Stimulated activated naive CD8-positive, alpha-beta T cell treated with anti-CD3 and anti-CD28 coated beads, Interleukin-15, Interleukin-2, amounts not matched to agents 100 ng/mL and 50 ng/mL, for 24 hours (primary cell): ENCODE measurements around the gene KSR2.

ENCODE experiments used
- H3K27ac Mint-ChIP-seq: one replicate; pipeline ENCODE4 v1.8.0; 2021; ENCODE audit warnings: mild to moderate bottlenecking, mixed read lengths
- H3K27me3 Mint-ChIP-seq: one replicate; pipeline ENCODE4 v1.8.0; 2021; ENCODE audit warnings: mixed read lengths
- H3K36me3 Mint-ChIP-seq: one replicate; pipeline ENCODE4 v1.8.0; 2021; ENCODE audit warnings: low read depth, mixed read lengths
- H3K4me1 Mint-ChIP-seq: one replicate; pipeline ENCODE4 v1.8.0; 2021; ENCODE audit warnings: low read depth, mixed read lengths
- H3K4me3 Mint-ChIP-seq: one replicate; pipeline ENCODE4 v1.8.0; 2021; ENCODE audit warnings: mild to moderate bottlenecking, mixed read lengths
- H3K9me3 Mint-ChIP-seq: one replicate; pipeline ENCODE4 v1.8.0; 2021; ENCODE audit warnings: mixed read lengths

The KSR2 gene

DNA sequence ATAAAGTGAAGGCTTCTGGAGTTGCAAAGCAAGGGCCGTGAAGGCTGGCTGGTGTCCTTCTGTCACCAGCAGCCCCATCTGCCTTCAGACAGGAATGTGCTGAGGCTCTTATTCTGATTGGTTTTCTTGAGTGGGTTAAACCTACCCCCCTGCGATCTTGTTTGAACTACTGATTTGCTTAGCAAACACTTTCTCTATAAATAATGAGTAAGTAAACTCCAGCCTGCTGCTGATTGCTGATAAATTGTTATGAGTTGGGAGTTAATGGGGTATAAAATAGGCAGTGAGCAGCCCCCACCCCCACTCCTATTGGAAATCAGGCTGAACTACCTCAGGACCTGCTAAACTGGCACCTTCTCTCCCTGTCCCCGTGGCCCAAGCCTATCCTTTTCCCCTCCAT is 461.2 kb downstream of the KSR2 start:
- no peaks in the 10 kb centered on the region for H3K9me3 Mint-ChIP-seq

DNA sequence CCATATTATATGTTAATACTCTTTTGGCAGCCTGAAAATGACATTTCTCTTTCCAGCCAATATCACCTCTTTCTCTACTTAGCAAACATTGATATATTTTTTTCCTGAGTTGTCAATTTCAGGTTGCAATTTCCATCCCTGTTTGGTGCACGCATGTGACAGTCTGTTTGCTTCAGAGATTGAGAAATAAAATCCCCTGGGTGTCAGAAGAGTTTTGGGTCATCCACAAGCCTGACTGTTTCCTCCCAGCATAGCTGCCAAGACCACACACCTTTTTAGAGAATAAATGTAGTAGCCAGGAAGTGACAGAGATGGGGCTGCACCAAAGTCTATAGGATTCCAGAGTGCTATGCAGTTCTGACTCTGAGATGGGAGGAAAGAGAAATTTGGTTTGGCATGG is 462.5 kb downstream of the KSR2 start:
- Mint-ChIP-seq H3K36me3 (no peaks in the 10 kb centered on the region), H3K4me3 (no peak overlapping the region), H3K27ac (no peak overlapping the region), H3K9me3 (no peaks in the 10 kb centered on the region), H3K27me3 (peaks cover 5% of the 10 kb centered on the region), H3K4me1 (no peaks in the 10 kb centered on the region)

More for the DNA sequence above, 461.2 kb downstream of the KSR2 start:
- H3K27ac Mint-ChIP-seq = no peak overlapping the region
- peaks cover 5% of the 10 kb centered on the region for H3K27me3 Mint-ChIP-seq
- H3K4me3 Mint-ChIP-seq = no peak overlapping the region
- no peaks in the 10 kb centered on the region for H3K36me3 Mint-ChIP-seq
- H3K4me1 Mint-ChIP-seq = no peaks in the 10 kb centered on the region

DNA sequence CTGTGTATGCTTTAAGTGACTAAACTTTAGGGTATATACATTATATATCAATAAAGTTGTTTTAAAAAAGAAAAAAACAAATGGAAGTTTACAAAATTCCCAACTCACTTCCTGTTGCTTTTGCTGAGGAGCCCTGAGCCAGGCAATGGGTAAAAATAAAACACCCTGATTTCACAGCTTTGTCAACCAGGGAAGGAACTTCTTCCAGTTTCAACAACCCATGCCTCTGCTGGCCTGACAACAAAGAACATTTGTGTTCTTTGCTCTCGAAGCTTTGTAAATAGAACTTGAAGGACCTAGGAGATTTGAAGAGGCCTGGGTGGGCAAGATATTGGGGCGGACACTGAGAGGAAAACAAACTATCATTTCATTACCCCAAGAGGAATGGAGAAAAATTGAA is 466.2 kb downstream of the KSR2 start:
- H3K27ac Mint-ChIP-seq = no peak overlapping the region
- H3K27me3 Mint-ChIP-seq = peaks cover 5% of the 10 kb centered on the region
- H3K4me1 Mint-ChIP-seq = no peaks in the 10 kb centered on the region
- no peaks in the 10 kb centered on the region for H3K9me3 Mint-ChIP-seq
- no peaks in the 10 kb centered on the region for H3K36me3 Mint-ChIP-seq
- H3K4me3 Mint-ChIP-seq = no peak overlapping the region

DNA sequence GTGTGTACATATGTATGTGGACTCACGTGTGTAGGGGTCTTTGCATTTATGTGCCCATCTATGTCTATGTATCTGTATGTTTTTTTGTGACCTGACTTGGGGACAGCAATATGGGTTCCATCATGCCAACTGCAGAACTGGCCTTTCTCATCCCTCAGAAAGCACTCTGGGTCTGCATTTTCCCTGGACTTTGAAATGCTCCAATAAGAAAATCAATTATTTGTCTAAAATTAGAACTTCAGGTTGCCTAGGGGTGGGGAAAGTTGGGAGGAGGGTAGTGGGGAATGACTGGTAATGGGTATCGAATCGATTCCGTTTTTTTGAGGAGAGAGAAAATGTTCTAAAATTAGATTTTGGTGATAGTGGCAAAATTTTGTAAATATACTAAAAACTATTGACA is 466.6 kb downstream of the KSR2 start:
- Mint-ChIP-seq H3K27ac (no peak overlapping the region), H3K4me3 (no peak overlapping the region), H3K9me3 (no peaks in the 10 kb centered on the region)

DNA sequence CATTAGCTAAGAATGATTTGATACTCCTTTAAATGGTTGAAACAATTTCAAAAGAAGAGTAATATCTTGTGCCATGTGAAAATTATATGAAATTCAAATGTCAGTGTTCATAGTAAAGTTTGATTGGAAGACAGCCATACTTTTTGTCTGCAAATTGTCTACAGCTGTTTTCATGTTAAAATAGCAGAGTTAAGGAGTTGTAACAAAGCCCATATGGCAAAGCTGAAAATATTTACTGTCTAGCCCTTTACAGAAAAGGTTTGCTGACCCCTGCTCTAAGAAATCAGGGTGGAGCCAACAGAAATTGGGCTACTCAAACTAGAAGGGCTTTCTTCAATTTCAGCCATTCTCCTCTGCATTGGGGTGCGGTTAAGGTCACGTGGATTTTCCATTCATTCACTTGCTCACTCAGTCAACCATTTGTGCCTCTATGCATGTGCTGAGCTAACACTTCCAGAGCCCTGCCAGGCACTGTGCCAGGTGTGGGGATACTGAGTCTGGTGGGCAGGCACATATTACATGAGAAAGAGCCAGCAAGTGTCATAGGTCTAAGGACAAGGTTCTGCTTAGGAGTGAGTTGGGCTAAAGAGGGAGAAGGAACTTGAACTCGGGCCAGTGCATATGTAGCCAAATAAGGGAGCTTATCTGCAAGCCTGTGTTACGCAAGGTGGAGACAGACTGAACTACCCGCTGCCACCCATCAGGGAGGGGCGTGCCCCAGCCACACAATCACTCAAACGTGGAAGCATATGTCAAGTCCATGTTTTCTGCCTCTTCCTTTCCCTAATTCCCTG is 467.5 kb downstream of the KSR2 start:
- H3K4me3 Mint-ChIP-seq = no peak overlapping the region
- H3K36me3 Mint-ChIP-seq = no peaks in the 10 kb centered on the region
- no peaks in the 10 kb centered on the region for H3K9me3 Mint-ChIP-seq
- no peak overlapping the region for H3K27ac Mint-ChIP-seq
- no peaks in the 10 kb centered on the region for H3K4me1 Mint-ChIP-seq
- H3K27me3 Mint-ChIP-seq = peaks cover 5% of the 10 kb centered on the region

More for the DNA sequence above, 466.6 kb downstream of the KSR2 start:
- H3K4me1 Mint-ChIP-seq = no peaks in the 10 kb centered on the region
- no peaks in the 10 kb centered on the region for H3K36me3 Mint-ChIP-seq
- H3K27me3 Mint-ChIP-seq = peaks cover 5% of the 10 kb centered on the region

DNA sequence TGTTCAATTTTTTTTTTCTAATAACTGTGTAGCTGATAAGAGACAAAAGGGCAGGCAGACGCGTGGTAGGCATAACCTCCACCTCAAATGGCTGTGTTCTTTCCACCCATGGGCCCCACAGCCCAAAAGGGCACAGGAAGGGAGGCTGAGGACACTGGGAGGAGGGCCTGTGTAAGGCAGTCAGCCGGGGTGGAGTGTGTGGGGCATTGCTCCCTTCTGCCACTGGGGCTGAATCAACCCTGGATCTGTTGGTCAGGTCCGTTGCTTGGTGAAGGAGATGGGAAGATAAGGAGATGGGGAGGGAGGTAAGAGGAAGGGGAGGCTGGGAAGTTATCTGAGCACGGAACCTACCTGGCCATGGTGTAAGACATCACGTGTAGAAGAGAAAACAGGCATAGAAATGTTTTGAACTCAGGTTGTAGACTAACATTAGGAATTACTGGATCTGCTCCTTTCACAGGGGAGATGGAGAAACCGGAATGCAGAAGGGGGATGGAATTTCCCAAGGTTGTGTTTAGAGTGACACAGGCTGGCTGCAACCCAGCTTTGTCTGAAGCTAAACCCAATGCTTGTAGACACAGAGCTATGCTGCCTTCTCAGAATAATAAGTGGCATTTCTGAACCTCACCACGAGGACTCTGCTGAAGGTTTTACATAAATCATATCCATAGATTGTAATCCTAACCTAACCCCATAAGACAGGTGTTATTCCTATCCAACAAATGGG is 468.9 kb downstream of the KSR2 start:
- Mint-ChIP-seq H3K27ac (no peak overlapping the region), H3K36me3 (no peaks in the 10 kb centered on the region), H3K9me3 (no peaks in the 10 kb centered on the region), H3K27me3 (no peaks in the 10 kb centered on the region), H3K4me3 (no peak overlapping the region), H3K4me1 (no peaks in the 10 kb centered on the region)

DNA sequence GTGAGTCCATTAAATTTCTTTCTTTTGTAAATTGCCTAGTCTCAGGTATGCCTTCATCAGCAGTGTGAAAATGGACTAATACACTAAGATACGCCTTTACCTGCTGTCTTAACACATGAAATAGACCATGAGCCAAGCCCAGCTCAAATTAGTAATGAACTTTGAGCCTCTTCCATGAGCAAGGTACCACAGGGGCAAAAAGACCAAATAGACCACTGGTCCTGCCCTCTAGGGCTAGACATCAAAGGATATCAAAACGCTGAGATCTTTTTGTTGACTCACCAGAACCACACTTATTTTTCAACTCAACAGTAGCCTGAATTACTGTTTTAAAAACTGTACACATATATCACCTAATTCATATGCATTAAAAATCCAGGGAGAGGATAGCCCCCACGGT is 469.9 kb downstream of the KSR2 start:
- Mint-ChIP-seq H3K4me3 (no peak overlapping the region), H3K27ac (no peak overlapping the region), H3K36me3 (no peaks in the 10 kb centered on the region), H3K4me1 (no peaks in the 10 kb centered on the region), H3K27me3 (no peaks in the 10 kb centered on the region), H3K9me3 (no peaks in the 10 kb centered on the region)

DNA sequence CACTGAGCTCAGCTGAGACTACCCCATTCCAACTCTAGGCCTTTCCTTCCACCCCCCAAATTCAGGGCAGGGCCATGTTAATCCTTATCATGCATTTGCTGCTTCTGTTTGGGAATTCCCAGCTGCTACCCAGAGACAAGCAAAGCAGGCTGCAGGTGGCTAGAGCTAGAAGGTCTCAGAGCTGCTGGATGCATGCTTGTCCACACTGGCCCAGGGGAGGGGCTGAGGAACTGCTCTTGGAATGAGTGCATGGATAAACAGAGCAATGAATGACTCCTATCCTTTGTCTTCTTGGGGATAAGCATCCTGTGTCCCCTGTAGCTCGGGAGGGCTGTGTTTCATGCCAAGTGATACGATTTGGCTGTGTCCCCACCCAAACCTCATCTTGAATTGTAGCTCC is 470.5 kb downstream of the KSR2 start:
- Mint-ChIP-seq H3K36me3 (no peaks in the 10 kb centered on the region), H3K4me3 (no peak overlapping the region), H3K27ac (no peak overlapping the region), H3K27me3 (no peaks in the 10 kb centered on the region), H3K4me1 (no peaks in the 10 kb centered on the region), H3K9me3 (no peaks in the 10 kb centered on the region)

DNA sequence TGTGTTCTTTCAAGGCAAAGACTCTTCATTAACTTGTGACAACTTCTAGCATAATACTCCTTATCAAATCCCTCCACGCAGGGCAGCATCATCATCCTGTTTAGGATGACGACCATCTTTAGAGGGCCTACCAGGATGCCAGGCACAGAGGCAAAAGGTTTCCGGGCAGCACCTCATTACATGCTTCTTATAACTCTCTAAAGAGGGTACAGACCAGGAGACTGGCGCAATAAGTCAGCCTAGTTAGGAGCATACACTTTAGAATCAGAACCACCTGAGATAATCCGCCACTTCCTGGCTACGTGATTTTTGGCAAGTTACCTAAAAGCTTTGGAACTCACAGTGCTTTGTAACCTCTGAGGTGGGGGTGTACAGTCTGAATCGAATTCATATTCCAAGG is 471.4 kb downstream of the KSR2 start:
- no peaks in the 10 kb centered on the region for H3K4me1 Mint-ChIP-seq
- H3K36me3 Mint-ChIP-seq = no peaks in the 10 kb centered on the region
- no peak overlapping the region for H3K4me3 Mint-ChIP-seq
- H3K27ac Mint-ChIP-seq = no peak overlapping the region
- H3K9me3 Mint-ChIP-seq = no peaks in the 10 kb centered on the region
- no peaks in the 10 kb centered on the region for H3K27me3 Mint-ChIP-seq

DNA sequence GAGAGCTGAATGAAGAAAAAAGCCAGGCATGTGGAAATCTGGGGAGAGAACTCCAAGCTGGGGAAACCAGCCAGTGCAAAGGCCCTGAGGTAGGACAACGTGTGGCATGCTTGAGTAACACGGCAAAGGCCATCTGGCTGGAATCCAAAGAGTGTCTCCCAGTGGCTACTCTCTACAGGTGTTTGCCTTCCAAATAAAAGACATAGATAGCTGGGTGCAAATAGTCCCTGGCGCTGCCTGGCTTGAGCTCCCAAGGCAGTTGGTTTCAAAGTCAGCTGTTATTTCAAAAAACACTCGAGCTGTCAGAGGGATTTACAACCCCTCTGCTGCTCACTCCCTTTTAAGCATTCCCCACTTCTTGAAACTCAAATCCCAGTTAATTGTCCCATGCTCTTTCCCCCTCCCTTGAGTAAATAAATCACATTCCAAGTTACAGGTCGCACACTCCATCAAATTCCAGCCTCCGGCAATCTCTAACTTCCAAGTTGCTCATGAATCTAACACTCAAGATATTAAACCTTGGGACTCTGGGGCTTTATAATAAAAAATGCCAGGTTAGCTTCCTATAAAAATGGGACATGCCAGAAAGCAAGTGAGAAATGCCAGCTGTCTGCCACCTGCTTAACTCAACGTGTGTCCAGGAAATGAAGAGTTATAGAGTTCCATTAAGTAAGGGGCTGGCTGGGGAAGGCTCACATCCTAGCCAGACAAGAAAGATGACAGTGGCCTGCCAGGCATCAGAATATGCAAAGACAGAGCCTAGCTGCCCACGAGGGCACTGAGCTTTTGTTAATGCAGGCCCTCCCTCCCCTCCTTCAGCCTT is 473.7 kb downstream of the KSR2 start:
- Mint-ChIP-seq H3K27ac (no peak overlapping the region), H3K36me3 (no peaks in the 10 kb centered on the region), H3K4me3 (no peak overlapping the region), H3K27me3 (peaks cover 3% of the 10 kb centered on the region), H3K9me3 (no peaks in the 10 kb centered on the region), H3K4me1 (no peaks in the 10 kb centered on the region)

DNA sequence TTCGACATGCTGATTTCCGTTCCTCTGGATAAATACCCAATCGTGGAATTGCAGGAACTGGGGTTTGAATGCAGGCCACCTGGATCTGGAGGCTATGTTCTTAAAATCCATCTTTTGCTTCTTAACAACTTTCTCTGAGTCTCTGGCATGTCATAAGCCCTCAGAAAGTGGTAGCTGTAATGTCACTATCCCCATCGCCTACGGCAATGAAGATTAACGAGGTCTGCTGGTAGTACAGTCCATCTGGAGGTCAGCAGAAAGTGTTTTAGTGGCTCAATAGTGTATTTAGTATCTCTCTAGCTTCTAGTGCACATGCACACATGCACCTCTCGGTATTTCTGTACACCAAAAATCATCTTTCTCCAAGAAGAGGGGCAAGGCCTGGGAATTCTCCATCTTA is 477.1 kb downstream of the KSR2 start:
- Mint-ChIP-seq H3K27me3 (peaks cover 3% of the 10 kb centered on the region), H3K36me3 (no peaks in the 10 kb centered on the region), H3K4me1 (no peaks in the 10 kb centered on the region)

DNA sequence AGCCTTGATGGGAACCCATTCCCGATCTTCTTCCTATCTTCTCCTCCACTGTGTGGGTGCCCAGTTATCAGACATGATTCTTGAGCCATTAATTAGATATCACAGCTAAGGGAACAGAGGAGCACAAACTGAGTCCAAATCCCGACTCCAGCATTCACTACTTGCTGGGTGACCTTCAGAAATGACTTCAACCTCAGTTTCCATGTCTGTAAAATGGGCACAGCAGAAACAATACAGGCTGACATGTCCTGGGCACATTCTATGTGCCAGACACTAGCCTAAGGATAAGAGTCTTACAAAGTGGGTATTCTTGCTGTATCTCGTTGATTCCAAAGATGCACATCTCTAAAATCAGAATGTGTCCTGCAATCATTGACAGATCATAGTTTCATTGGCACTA is 478.7 kb downstream of the KSR2 start:
- no peaks in the 10 kb centered on the region for H3K9me3 Mint-ChIP-seq
- peaks cover 3% of the 10 kb centered on the region for H3K27me3 Mint-ChIP-seq
- no peak overlapping the region for H3K27ac Mint-ChIP-seq
- no peak overlapping the region for H3K4me3 Mint-ChIP-seq
- no peaks in the 10 kb centered on the region for H3K4me1 Mint-ChIP-seq
- no peaks in the 10 kb centered on the region for H3K36me3 Mint-ChIP-seq

More for the DNA sequence above, 477.1 kb downstream of the KSR2 start:
- Mint-ChIP-seq H3K4me3 (no peak overlapping the region), H3K9me3 (no peaks in the 10 kb centered on the region), H3K27ac (no peak overlapping the region)

DNA sequence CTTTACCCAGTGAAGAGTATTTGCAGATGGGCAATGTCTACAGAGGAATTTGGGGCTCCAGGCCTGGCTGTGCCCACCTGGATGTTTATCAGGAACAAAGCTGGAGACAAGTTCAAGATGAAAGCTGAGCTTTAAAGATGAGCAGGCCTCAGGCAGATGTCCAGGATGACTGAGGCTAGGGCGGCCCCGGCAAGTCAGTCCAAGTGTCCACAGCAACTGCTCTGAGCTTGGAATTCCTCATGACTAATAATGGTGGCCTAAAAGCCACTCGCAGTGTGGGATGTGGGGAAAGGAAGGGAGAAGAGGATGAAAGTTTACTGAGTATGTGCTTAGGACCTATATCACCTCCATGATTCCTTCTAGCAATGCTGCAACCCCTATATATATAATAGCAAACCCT is 479.1 kb downstream of the KSR2 start:
- Mint-ChIP-seq H3K4me3 (no peak overlapping the region), H3K27ac (no peak overlapping the region), H3K4me1 (no peaks in the 10 kb centered on the region), H3K36me3 (no peaks in the 10 kb centered on the region), H3K9me3 (no peaks in the 10 kb centered on the region), H3K27me3 (peaks cover 3% of the 10 kb centered on the region)

DNA sequence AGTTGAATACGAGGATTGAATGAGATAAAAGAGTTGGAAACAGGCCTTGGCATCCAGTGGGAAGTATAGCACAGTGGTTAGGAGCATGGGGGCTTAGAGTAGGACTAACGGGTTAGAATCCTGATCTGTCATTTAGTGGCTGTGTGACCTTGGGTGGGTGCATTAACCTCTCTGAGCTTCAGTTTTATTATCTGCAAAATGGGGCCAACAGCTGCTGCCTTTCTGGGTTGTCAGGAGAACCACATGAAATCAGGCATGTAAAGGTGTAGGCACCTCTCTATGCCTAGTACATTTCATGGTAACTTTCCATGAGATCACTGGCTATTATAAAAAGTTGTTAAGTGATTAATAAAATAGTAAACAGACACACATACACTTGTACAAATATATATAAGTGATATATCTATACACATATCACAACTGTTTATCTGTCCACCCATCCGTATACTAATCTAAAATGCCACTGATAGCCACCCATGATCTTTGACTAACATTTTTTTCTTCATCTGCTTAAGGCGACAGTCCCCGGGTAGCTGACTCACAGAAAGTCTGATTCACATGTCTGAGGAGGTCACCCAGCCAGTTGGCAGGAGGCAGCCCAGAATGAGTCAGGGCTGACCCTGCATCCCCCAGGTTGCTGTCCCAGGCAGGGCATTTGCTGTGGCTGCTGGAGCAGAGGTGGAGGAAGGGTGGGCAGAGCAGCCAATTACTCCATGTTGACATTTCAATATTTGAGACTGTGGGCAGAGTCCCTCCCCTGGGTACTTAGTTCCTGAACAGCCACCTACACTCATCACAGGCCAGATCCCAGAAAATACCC is 481.7 kb downstream of the KSR2 start:
- Mint-ChIP-seq H3K27me3 (peaks cover 3% of the 10 kb centered on the region), H3K4me3 (no peak overlapping the region), H3K36me3 (no peaks in the 10 kb centered on the region), H3K27ac (no peak overlapping the region), H3K9me3 (no peaks in the 10 kb centered on the region), H3K4me1 (no peaks in the 10 kb centered on the region)
